Mesodermal cell (in vitro differentiated cells): ENCODE measurements around the gene ABCA8.
"Not testable (repeated sequence)": the region's sequence is repeated elsewhere in the genome, so short reads cannot be mapped to it uniquely, and the experiment has no call there.

Experiments
- H3K27ac ChIP-seq: 2 replicates; pipeline ENCODE4 v1.7.0; 2013; ENCODE audit warnings: mild to moderate bottlenecking, low read depth, low read length, moderate library complexity; ENCODE audit not compliant: severe bottlenecking
- H3K36me3 ChIP-seq: 2 replicates; pipeline ENCODE4 v1.7.1; 2013; ENCODE audit warnings: mild to moderate bottlenecking, low read length, moderate library complexity; ENCODE audit not compliant: control insufficient read depth, insufficient read depth
- H3K4me1 ChIP-seq: one replicate; pipeline ENCODE4 v1.7.1; 2013; ENCODE audit warnings: mild to moderate bottlenecking, low read length; ENCODE audit not compliant: insufficient read depth, control insufficient read depth, poor library complexity, severe bottlenecking
- H3K4me3 ChIP-seq: 2 replicates; pipeline ENCODE4 v1.7.0; 2013; ENCODE audit warnings: low read length, control low read depth, mild to moderate bottlenecking; ENCODE audit not compliant: insufficient read depth, poor library complexity, severe bottlenecking; ENCODE audit errors: extremely low read depth
- H3K9me3 ChIP-seq: 2 replicates; pipeline ENCODE4 v1.7.1; 2013; ENCODE audit warnings: mild to moderate bottlenecking, low read length, moderate library complexity; ENCODE audit not compliant: control insufficient read depth
- WGBS, 2 experiments: methylation state at CpG; one replicate each; pipeline ENCODE4 v1.1.5; 2013; ENCODE audit warnings: missing lambda C conversion rate in 2 of 2; ENCODE audit not compliant: insufficient coverage in 2 of 2; 5-methylcytosine and 5-hydroxymethylcytosine counted together

Gene ABCA8

DNA sequence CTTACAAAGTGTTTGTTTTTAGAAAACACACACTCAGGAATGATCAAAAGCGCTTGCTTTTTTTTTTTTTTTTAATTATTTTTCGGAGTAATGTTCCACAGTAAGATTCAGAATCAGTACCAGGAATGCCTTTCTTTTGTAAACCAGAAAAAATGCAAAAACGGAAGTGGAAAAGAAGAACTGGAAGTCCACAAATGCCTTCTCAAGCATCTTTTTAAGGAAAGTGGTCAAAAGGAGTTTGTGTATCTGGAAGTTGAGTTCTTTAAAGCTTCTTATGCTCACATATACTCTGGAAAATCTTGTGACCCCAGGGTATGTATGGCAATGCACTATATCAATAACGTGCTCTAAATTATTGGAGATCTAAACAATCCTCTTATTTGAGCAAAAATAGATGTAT lies 126.0 kb downstream of the ABCA8 start:
- Histone ChIP-seq H3K36me3 (no peaks in the 10 kb centered on the region), H3K27ac (no peak overlapping the region), H3K4me3 (no peak overlapping the region), H3K4me1 (no peaks in the 10 kb centered on the region), H3K9me3 (no peaks in the 10 kb centered on the region)
- 83 to 92% methylated on average over 1 to 2 of the region's 4 CpGs for WGBS, 2 experiments

DNA sequence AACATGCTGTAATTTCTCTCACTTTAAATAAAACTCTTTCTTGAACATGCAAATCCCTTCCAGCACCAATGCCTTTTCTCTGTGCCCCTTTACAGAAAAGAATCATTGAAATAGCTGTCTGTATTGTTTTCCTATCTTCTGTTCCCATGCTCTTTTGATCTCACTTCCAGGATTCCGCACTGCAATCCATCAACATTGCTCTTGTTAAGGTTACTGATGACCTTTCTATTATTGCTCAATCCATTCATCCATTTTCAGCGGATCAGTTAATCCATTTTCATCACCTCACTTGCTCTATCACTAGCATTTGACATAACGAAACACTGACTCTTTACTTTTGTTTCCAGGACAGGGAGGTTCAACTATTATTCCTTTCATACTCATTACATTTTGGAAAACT lies 130.5 kb downstream of the ABCA8 start:
- Histone ChIP-seq H3K4me1 (peaks cover 21% of the 10 kb centered on the region), H3K36me3 (no peaks in the 10 kb centered on the region), H3K27ac (no peak overlapping the region), H3K9me3 (no peaks in the 10 kb centered on the region), H3K4me3 (no peak overlapping the region)
- 83 to 100% methylated on average over 2 to 3 of the region's 3 CpGs for WGBS, 2 experiments

DNA sequence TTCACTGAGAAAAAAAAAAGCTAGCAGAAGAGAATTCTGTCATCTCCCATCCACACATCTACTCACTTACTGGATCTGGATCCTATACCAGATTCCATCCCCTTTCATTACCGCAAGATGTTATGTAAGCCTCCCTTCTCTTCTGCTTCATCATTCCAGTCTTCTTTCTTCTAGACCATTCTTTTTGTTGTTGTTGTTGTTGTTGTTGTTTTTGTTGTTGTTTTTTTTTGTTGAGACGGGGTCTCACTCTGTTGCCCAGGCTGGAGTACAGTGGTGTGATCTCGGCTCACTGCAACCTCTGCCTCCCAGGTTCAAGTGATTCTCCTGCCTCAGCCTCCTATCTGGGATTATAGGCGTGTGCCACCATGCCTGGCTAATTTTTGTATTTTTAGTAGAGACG lies 131.0 kb downstream of the ABCA8 start:
- WGBS, 2 experiments = 86 to 100% methylated on average over 2 to 4 of the region's 5 CpGs
- H3K36me3 ChIP-seq, H3K4me3 ChIP-seq, H3K9me3 ChIP-seq, H3K27ac ChIP-seq: not testable (repeated sequence)
- peaks cover 21% of the 10 kb centered on the region for H3K4me1 ChIP-seq

DNA sequence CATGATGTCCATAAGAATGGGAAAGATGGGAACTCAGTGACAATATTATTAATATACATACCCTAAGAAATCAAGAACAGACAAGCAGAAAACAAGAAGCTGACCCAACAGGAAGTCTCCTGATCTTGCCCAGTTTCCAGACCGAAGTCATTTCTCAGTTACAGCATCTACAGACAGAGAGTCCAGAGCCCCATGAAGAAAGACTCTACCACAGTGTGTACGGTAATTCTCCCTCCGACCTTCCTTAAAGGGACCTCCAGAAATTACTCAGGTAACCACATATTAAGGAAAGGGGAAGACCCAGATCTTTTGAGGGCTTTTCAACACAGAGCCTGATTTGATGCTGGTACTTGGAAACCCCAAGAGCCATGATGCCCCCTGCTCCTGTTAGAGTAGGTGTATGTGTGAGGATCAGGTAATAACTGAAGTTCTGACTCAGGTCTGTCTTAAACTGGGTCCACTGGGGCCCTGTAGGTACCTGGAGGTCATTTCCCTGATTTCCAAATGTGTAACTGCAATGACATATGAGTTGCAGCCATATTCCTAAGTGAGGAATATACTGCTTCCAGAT lies 132.4 kb downstream of the ABCA8 start:
- H3K4me3 ChIP-seq = no peak overlapping the region
- WGBS, 2 experiments = 90 to 95% methylated on average over 3 of the region's 3 CpGs

DNA sequence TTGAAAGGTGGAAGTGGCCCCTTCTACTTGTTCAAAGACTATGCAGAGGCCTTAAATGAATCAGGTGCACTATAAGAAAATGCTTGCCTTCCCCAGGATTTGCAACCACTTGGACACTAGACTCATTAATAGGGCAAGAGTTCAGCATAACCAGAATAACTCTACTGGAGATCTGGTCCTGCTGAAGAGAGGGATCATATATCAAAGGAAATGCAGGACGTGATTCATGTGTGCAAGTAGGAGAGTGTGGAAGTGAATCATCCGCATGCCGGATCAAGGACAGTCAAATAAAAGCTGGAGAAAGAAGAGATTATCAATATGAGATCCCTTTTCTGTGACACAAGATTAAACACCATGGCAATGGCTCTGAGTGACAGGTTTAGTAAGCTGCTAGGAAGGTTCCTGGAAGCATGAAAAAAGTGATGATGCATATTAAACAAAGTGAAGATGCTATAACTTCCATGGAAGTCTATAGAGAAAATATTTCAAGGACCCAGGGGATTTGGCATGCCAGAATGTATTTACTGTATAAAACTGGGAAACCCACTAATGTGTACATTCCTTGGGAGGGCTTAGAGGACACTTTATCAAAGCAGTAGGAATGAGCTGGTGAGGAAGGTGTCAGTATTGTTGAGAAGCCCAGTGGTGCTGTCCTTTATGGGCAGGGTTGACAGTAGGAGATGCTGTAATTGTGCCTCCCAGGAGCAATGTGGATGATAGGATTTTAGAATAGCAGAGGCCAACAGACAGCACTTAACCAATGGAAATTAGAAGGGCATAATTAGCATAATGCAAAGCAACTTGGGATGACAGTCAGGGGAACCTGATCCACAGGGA lies 133.1 kb downstream of the ABCA8 start:
- Histone ChIP-seq H3K36me3 (no peaks in the 10 kb centered on the region), H3K27ac (peak overlapping the region; percentile 91), H3K9me3 (no peaks in the 10 kb centered on the region), H3K4me3 (no peak overlapping the region), H3K4me1 (peaks cover 21% of the 10 kb centered on the region)
- 33 to 65% methylated on average over 1 to 3 of the region's 3 CpGs for WGBS, 2 experiments

More for the DNA sequence above, 132.4 kb downstream of the ABCA8 start:
- H3K27ac ChIP-seq = peak overlapping the region; percentile 30
- H3K9me3 ChIP-seq = no peaks in the 10 kb centered on the region
- no peaks in the 10 kb centered on the region for H3K36me3 ChIP-seq
- peaks cover 21% of the 10 kb centered on the region for H3K4me1 ChIP-seq

DNA sequence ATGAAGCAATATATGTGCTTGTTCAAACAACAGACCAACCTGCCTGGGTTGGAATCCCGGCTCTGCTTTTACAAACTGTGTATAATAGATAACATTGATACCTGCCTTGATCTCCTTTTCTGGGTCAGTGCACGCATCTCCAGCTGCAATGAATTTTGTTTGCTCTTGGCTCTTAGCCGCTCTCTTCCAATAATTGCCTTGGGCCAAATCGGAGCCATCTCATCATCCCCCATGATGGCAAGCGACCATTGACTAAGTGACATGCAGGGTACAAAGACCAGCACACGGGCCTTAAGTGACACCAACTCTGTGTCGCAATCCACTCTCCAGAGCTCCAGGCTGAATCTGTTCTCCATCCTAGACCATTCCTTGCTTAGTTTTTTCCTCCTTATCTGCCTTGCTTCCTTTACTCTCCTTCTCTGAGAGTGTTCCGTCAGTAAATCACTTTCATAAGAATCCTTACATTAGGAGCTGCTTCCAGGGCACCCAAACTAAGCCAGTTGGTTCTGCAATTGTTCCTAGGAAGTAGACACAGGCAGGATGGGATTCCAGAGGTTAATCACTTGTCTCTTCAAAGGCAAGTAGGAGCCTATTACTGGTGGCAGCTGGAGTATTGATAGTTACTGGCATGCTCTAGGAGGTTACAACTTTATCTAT lies 134.2 kb downstream of the ABCA8 start:
- H3K4me3 ChIP-seq = no peak overlapping the region
- no peaks in the 10 kb centered on the region for H3K36me3 ChIP-seq
- peak overlapping the region; percentile 91 for H3K27ac ChIP-seq
- H3K9me3 ChIP-seq = no peaks in the 10 kb centered on the region
- peaks cover 21% of the 10 kb centered on the region for H3K4me1 ChIP-seq
- 87 to 95% methylated on average over 6 to 7 of the region's 8 CpGs for WGBS, 2 experiments

DNA sequence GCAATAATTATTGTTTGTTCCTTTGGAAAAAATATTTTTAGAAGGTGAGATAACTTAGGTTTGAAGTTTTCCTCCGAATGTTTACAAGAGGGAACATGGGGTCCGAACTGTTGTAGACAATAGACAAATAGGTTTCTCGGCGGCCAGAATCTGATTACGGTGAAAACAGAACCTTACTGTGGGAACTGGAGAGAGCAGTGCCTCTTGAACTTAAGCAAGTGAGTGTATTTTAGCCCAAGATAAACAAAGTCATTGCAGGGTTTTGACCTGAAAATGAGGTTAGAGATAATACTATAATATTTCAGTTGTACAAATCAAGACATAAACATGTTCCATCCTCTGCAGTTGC lies 134.7 kb downstream of the ABCA8 start:
- no peak overlapping the region for H3K4me3 ChIP-seq
- H3K4me1 ChIP-seq = peaks cover 21% of the 10 kb centered on the region
- peak overlapping the region; percentile 91 for H3K27ac ChIP-seq
- no peaks in the 10 kb centered on the region for H3K9me3 ChIP-seq
- no peaks in the 10 kb centered on the region for H3K36me3 ChIP-seq
- WGBS, 2 experiments = 93 to 100% methylated on average over 4 to 5 of the region's 5 CpGs

DNA sequence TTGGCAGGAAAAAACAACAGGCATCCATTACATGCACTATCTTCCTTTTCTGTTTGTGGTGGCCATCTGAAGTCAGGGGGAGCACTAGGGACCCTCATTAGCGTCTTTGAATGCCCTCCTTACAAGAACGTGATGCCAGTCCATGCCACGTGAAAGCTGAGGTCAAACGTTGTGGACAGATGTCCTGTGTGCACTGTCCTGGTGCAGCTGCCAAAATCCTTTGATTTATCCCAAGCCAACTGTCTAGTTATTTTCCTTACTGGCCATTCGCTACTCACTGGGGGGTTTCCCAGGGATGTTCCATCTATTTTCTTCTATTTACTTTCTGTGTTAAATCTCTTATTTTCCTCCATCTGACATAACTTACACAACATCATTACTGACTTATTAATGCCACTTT lies 135.7 kb downstream of the ABCA8 start:
- Histone ChIP-seq H3K9me3 (no peaks in the 10 kb centered on the region), H3K27ac (no peak overlapping the region), H3K4me1 (peaks cover 21% of the 10 kb centered on the region), H3K36me3 (no peaks in the 10 kb centered on the region), H3K4me3 (no peak overlapping the region)
- 96 to 98% methylated on average over 4 to 5 of the region's 5 CpGs for WGBS, 2 experiments
